Sigmoid colon (tissue), 4 donors: ENCODE measurements around the gene MRPL55.

Experiments
- CTCF ChIP-seq, 4 experiments: fragments of 450-650 bp in 3 of 4; fragments of 200-600 bp in 1 of 4; IDR thresholded peaks; one replicate each; pipeline ENCODE4 v1.5.1; 2016 to 2019; ENCODE audit warnings: antibody characterized with exemption in 4 of 4, mild to moderate bottlenecking in 3 of 4, moderate library complexity in 2 of 4
- EP300 ChIP-seq, 4 donors: sonication (generic); formaldehyde crosslinking; IDR thresholded peaks; one replicate each; pipeline ENCODE4 v1.6.1; 2017; ENCODE audit warnings: antibody characterized with exemption in 4 of 4
- POLR2A ChIP-seq, 2 donors: fragments of 450-650 bp; IDR thresholded peaks; one replicate each; pipeline ENCODE4 v1.6.1; 2016; ENCODE audit warnings: antibody characterized with exemption in 2 of 2, mild to moderate bottlenecking in 2 of 2, moderate library complexity in 2 of 2

- no peak for TF ChIP-seq EP300 (IDR thresholded peaks at IDR 0.05)
- TF ChIP-seq CTCF (IDR thresholded peaks at IDR 0.05) = no peak
- no peak for TF ChIP-seq POLR2A (IDR thresholded peaks at IDR 0.05)
Observed at GRCh38 chr1:228100822-228101613, 8.1 kb downstream of the MRPL55 start.
